Neural progenitor cell (in vitro differentiated cells): ENCODE results near the gene GLMN. TPM values are rescaled to one million over a fixed set of nuclear protein-coding genes. Genes with fewer than 3 reads are reported as not detected.

Experiments
- DNase-seq: peaks from one replicate; pipeline ENCODE4 v3.0.0-alpha.2; 2016; ENCODE audit warnings: low spot score
- H2AFZ ChIP-seq: fragments of 200-600 bp; sonication (generic); replicated peaks from 2 replicates; pipeline ENCODE4 v1.6.1; 2016; ENCODE audit warnings: antibody characterized with exemption
- H3F3A ChIP-seq: fragments of 200-600 bp; sonication (generic); 2 replicates; pipeline ENCODE4 v1.6.1; 2016; ENCODE audit warnings: antibody characterized with exemption, low read depth
- H3K27ac ChIP-seq: fragments of 200-600 bp; sonication (generic); 2 replicates; pipeline ENCODE4 v1.5.1; 2016; ENCODE audit warnings: mild to moderate bottlenecking
- H3K27me3 ChIP-seq: fragments of 200-600 bp; sonication (generic); 2 replicates; pipeline ENCODE4 v1.6.1; 2016; ENCODE audit warnings: mild to moderate bottlenecking, moderate library complexity
- H3K36me3 ChIP-seq: fragments of 200-600 bp; sonication (generic); 2 replicates; pipeline ENCODE4 v1.5.1; 2016
- H3K4me1 ChIP-seq: fragments of 200-600 bp; sonication (generic); 2 replicates; pipeline ENCODE4 v1.6.1; 2016; ENCODE audit warnings: mixed run types
- H3K4me2 ChIP-seq: fragments of 200-600 bp; sonication (generic); 2 replicates; pipeline ENCODE4 v1.6.1; 2016
- H3K4me3 ChIP-seq: fragments of 200-600 bp; sonication (generic); 2 replicates; pipeline ENCODE4 v1.5.1; 2016
- H3K79me2 ChIP-seq: fragments of 200-600 bp; sonication (generic); 2 replicates; pipeline ENCODE4 v1.6.1; 2016; ENCODE audit warnings: low read depth
- H3K9ac ChIP-seq: fragments of 200-600 bp; sonication (generic); 2 replicates; pipeline ENCODE4 v1.6.1; 2016
- H3K9me3 ChIP-seq: fragments of 200-600 bp; sonication (generic); 2 replicates; pipeline ENCODE4 v1.5.1; 2016; ENCODE audit warnings: low read depth
- H4K20me1 ChIP-seq: fragments of 200-600 bp; sonication (generic); 2 replicates; pipeline ENCODE4 v1.6.1; 2016; ENCODE audit warnings: low read depth
- H3K27ac Mint-ChIP-seq: 3 replicates; pipeline ENCODE4 v1.8.0; 2021; ENCODE audit warnings: mixed read lengths
- H3K27me3 Mint-ChIP-seq: 2 replicates; pipeline ENCODE4 v1.8.0; 2022; ENCODE audit warnings: low read depth, mild to moderate bottlenecking, inconsistent platforms, moderate library complexity, mixed read lengths; ENCODE audit not compliant: insufficient read depth
- H3K36me3 Mint-ChIP-seq: 3 replicates; pipeline ENCODE4 v1.8.0; 2021; ENCODE audit warnings: mixed read lengths
- H3K4me1 Mint-ChIP-seq: 3 replicates; pipeline ENCODE4 v1.8.0; 2021; ENCODE audit warnings: mixed read lengths
- H3K4me3 Mint-ChIP-seq: 3 replicates; pipeline ENCODE4 v1.8.0; 2021; ENCODE audit warnings: mild to moderate bottlenecking, moderate library complexity, mixed read lengths
- H3K9me3 Mint-ChIP-seq: 3 replicates; pipeline ENCODE4 v1.8.0; 2020; ENCODE audit warnings: mixed read lengths
- CTCF ChIP-seq: fragments of 200-600 bp; sonication (generic); IDR thresholded peaks from 2 replicates; pipeline ENCODE4 v1.5.1; 2017; ENCODE audit warnings: antibody characterized with exemption, mild to moderate bottlenecking
- EZH2 ChIP-seq: fragments of 200-600 bp; sonication (generic); IDR thresholded peaks from 2 replicates; pipeline ENCODE4 v1.6.1; 2017; ENCODE audit warnings: antibody characterized with exemption, mild to moderate bottlenecking, moderate library complexity
- EZH2phosphoT487 ChIP-seq: fragments of 200-600 bp; sonication (generic); IDR thresholded peaks from 2 replicates; pipeline ENCODE4 v1.6.1; 2017; ENCODE audit warnings: antibody characterized with exemption
- total RNA-seq: library from RNA; depleted of rRNA; stranded (reverse); fragments of >200 nt; gene quantifications from 2 replicates; pipeline ENCODE4 v1.2.3, GENCODE V29; 2015; ENCODE audit warnings: low replicate concordance

GLMN gene
- total RNA-seq, 1 donor from 2014 or later = 44.4 TPM

- H3K27ac ChIP-seq = no peak overlapping the region
- no peaks in the 10 kb centered on the region for H3K9me3 ChIP-seq
- no peaks in the 10 kb centered on the region for H3K36me3 ChIP-seq
- no peak overlapping the region for H3K27ac Mint-ChIP-seq
- no peaks in the 10 kb centered on the region for H3K9me3 Mint-ChIP-seq
- peaks cover 2% of the 10 kb centered on the region for H3K27me3 Mint-ChIP-seq
- H3K4me1 ChIP-seq = no peaks in the 10 kb centered on the region
- no peaks in the 10 kb centered on the region for H3K27me3 ChIP-seq
- TF ChIP-seq EZH2 (no peak), CTCF (no peak), EZH2phosphoT487 (no peak)
- H3K36me3 Mint-ChIP-seq = peaks cover 3% of the 10 kb centered on the region
- H3K4me3 ChIP-seq = no peak overlapping the region
- H3F3A ChIP-seq = peaks cover 8% of the 10 kb centered on the region
- no peak overlapping the region for H3K4me2 ChIP-seq
- no peaks in the 10 kb centered on the region for H3K4me1 Mint-ChIP-seq
- H2AFZ ChIP-seq = no peak overlapping the region
- no peak overlapping the region for H3K4me3 Mint-ChIP-seq
- no peak overlapping the region for H3K9ac ChIP-seq
- DNase-seq = no peak
- H3K79me2 ChIP-seq = no peaks in the 10 kb centered on the region
- no peaks in the 10 kb centered on the region for H4K20me1 ChIP-seq
Observed at GRCh38 chr1:92244376-92244775, 54.4 kb downstream of the GLMN start.

GRCh38 chr1:92240034-92240433 is 58.8 kb downstream of the GLMN start:
- H3K27me3 ChIP-seq = no peaks in the 10 kb centered on the region
- Mint-ChIP-seq H3K4me1 (no peaks in the 10 kb centered on the region), H3K4me3 (no peak overlapping the region), H3K27ac (no peak overlapping the region), H3K9me3 (no peaks in the 10 kb centered on the region), H3K27me3 (peaks cover 2% of the 10 kb centered on the region), H3K36me3 (no peaks in the 10 kb centered on the region)
- H3K4me2 ChIP-seq = no peak overlapping the region
- H3K9me3 ChIP-seq = no peaks in the 10 kb centered on the region
- DNase-seq = no peak
- H3K4me1 ChIP-seq = no peaks in the 10 kb centered on the region
- TF ChIP-seq EZH2 (no peak), EZH2phosphoT487 (no peak), CTCF (no peak)
- no peaks in the 10 kb centered on the region for H3K36me3 ChIP-seq
- no peak overlapping the region for H3K4me3 ChIP-seq
- H3K79me2 ChIP-seq = no peaks in the 10 kb centered on the region
- H4K20me1 ChIP-seq = no peaks in the 10 kb centered on the region
- H3F3A ChIP-seq = peaks cover 4% of the 10 kb centered on the region
- H3K9ac ChIP-seq = no peak overlapping the region
- H3K27ac ChIP-seq = no peak overlapping the region
- H2AFZ ChIP-seq = no peak overlapping the region

DNA sequence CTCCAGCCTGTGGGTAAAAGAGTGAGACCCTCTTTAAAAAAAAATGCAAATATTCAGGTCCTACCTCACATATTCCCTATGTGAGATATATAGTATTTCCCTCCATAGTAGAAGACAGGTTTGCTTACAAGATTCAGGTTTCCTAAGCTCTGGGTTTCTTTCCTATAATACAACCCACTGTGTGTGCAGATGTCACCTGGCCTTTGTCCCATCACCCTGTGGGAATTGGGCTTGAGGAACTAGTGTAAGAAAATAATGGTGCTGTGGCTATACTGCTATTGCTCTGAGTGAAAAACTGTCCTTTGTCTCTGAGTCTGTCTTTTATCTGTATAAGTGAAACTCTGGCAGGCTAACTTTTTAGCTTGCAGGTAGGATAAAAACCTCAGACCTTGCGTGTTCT is 68.1 kb downstream of the GLMN start:
- no peaks in the 10 kb centered on the region for H3K9me3 ChIP-seq
- no peaks in the 10 kb centered on the region for H3K4me1 ChIP-seq
- DNase-seq = no peak
- no peaks in the 10 kb centered on the region for H3K36me3 ChIP-seq
- no peaks in the 10 kb centered on the region for H3F3A ChIP-seq
- H3K27me3 Mint-ChIP-seq = no peaks in the 10 kb centered on the region
- H3K4me3 Mint-ChIP-seq = no peak overlapping the region
- H3K27ac Mint-ChIP-seq = no peak overlapping the region
- H3K9ac ChIP-seq = no peak overlapping the region
- no peaks in the 10 kb centered on the region for H3K36me3 Mint-ChIP-seq
- H3K9me3 Mint-ChIP-seq = no peaks in the 10 kb centered on the region
- H4K20me1 ChIP-seq = no peaks in the 10 kb centered on the region
- H3K4me3 ChIP-seq = no peak overlapping the region
- no peaks in the 10 kb centered on the region for H3K79me2 ChIP-seq
- no peak overlapping the region for H2AFZ ChIP-seq
- no peaks in the 10 kb centered on the region for H3K27me3 ChIP-seq
- no peaks in the 10 kb centered on the region for H3K4me1 Mint-ChIP-seq
- H3K4me2 ChIP-seq = no peak overlapping the region
- H3K27ac ChIP-seq = no peak overlapping the region
- TF ChIP-seq EZH2phosphoT487 (no peak), EZH2 (no peak), CTCF (no peak)

DNA sequence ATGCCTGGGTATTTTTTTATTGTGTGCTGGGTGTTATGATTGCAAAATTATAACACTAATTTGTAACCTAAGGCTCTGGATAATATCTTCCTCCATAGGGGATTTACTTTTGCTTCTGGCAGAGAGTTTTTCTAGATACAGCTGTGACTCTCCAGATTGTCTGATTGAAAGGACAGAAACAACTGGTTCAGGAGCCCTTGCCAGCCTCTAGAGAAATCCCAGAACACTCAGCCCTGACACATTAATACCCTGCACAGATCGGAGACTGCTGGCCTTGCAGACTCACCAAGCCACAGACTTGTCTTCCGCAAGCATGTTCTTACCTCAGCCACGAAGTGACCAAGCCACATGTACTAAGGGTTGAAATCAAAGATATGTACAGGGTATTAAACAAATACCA is 70.4 kb downstream of the GLMN start:
- Histone ChIP-seq H3K27ac (no peak overlapping the region), H3K36me3 (no peaks in the 10 kb centered on the region), H3K79me2 (no peaks in the 10 kb centered on the region), H3K4me3 (no peak overlapping the region), H3K4me1 (no peaks in the 10 kb centered on the region), H3K27me3 (no peaks in the 10 kb centered on the region), H3F3A (no peaks in the 10 kb centered on the region), H3K9me3 (no peaks in the 10 kb centered on the region), H4K20me1 (no peaks in the 10 kb centered on the region), H3K4me2 (no peak overlapping the region), H2AFZ (no peak overlapping the region), H3K9ac (no peak overlapping the region)
- H3K27me3 Mint-ChIP-seq = no peaks in the 10 kb centered on the region
- no peaks in the 10 kb centered on the region for H3K9me3 Mint-ChIP-seq
- H3K4me3 Mint-ChIP-seq = no peak overlapping the region
- no peaks in the 10 kb centered on the region for H3K36me3 Mint-ChIP-seq
- H3K27ac Mint-ChIP-seq = no peak overlapping the region
- H3K4me1 Mint-ChIP-seq = no peaks in the 10 kb centered on the region
- TF ChIP-seq CTCF = no peak
- TF ChIP-seq EZH2 = no peak
- no peak for TF ChIP-seq EZH2phosphoT487
- no peak for DNase-seq
